ENCODE data around the gene ACOT12. TPM values are rescaled to one million over a fixed set of nuclear protein-coding genes. Genes with fewer than 3 reads are reported as not detected.

The ACOT12 gene
- polyA plus RNA-seq, 3 donors = not detected

- Mint-ChIP-seq H3K27me3 (ENCODE audit: low read depth in 3 of 3) (no peaks in the 10 kb centered on the region), H3K36me3 (peaks cover 0 to 4% of the 10 kb centered on the region in 2 donors), H3K9me3 (peaks cover 3 to 10% (median 6%) of the 10 kb centered on the region in 7 donors), H3K4me1 (no peaks in the 10 kb centered on the region), H3K4me3 (no peak overlapping the region), H3K27ac (no peak overlapping the region)
- Histone ChIP-seq H3K79me2 (ENCODE audit: insufficient read depth, low read length) (peaks cover 2% of the 10 kb centered on the region), H3K9ac (ENCODE audit: insufficient read depth, low read length, poor library complexity, severe bottlenecking) (no peak overlapping the region), H4K20me1 (ENCODE audit: insufficient read depth, low read length) (no peaks in the 10 kb centered on the region), H3K27me3 (ENCODE audit: control insufficient read depth in 2 of 2, insufficient read depth in 2 of 2, low read length in 2 of 2) (no peaks in the 10 kb centered on the region), H3K9me3 (replicated peaks in 1 of 2; ENCODE audit: control insufficient read depth in 1 of 2, insufficient read depth in 1 of 2, low read length in 2 of 2) (no peaks in the 10 kb centered on the region), H2AFZ (ENCODE audit: insufficient read depth, low read depth, low read length, poor library complexity, severe bottlenecking) (no peak overlapping the region), H3K4me2 (replicated peaks; ENCODE audit: extremely low read depth, low read length, poor library complexity, severe bottlenecking) (no peak overlapping the region), H3K4me1 (ENCODE audit: control insufficient read depth in 1 of 2, insufficient read depth in 2 of 2, low read length in 2 of 2) (no peaks in the 10 kb centered on the region), H3K36me3 (replicated peaks in 1 of 2; ENCODE audit: control insufficient read depth in 1 of 2, insufficient read depth in 2 of 2, low read length in 2 of 2) (no peaks in the 10 kb centered on the region), H3K4me3 (replicated peaks in 1 of 3; ENCODE audit: low read depth in 2 of 3, low read length in 3 of 3) (no peak overlapping the region), H3K27ac (ENCODE audit: low read depth in 1 of 2, low read length in 2 of 2) (no peak overlapping the region)
- DNase-seq = no peak
- TF ChIP-seq CTCF (IDR thresholded peaks at IDR 0.05) = no peak
- WGBS (ENCODE audit: insufficient coverage) = no CpG with 5 or more reads among the region's 1 CpG
- intact Hi-C loops (cut with micrococcal nuclease) = no loop called here
These were observed 110.0 kb downstream of the ACOT12 start for GRCh38 chr5:81283976-81284375.

Other genes starting within 250 kb of the ACOT12 start
- gene CKMT2, start 160.8 kb downstream of the ACOT12 start, polyA plus RNA-seq = not detected
- gene ZCCHC9, start 92.5 kb downstream of the ACOT12 start, polyA plus RNA-seq = 10 to 100 TPM; 10.6 to 15.9 (median 14.6) TPM